H1 (cell line): ENCODE data around the gene MASP1. TPM values are rescaled to one million over a fixed set of nuclear protein-coding genes. Genes with fewer than 3 reads are reported as not detected.

Source experiments
- BRCA1 ChIP-seq: IDR thresholded peaks from 2 replicates; pipeline ENCODE4 v1.6.1; 2012; ENCODE audit warnings: low read depth, low read length, improper control_type of control experiment
- GABPA ChIP-seq: IDR thresholded peaks from 2 replicates; pipeline ENCODE4 v1.6.1; 2011; ENCODE audit warnings: mild to moderate bottlenecking, low read length, moderate library complexity, borderline replicate concordance; ENCODE audit not compliant: insufficient read depth
- KDM4A ChIP-seq: IDR thresholded peaks from one replicate; pipeline ENCODE4 v1.7.1; 2012; ENCODE audit warnings: low read depth, mild to moderate bottlenecking, moderate library complexity, low read length, inconsistent platforms; ENCODE audit not compliant: severe bottlenecking
- RNF2 ChIP-seq: fragments of 200-900, 300-1000 bp; sonication (generic); IDR thresholded peaks from 2 replicates; pipeline ENCODE4 v1.7.1; 2016; ENCODE audit warnings: borderline replicate concordance, low read depth, mild to moderate bottlenecking, antibody characterized with exemption, low read length; ENCODE audit not compliant: poor library complexity, severe bottlenecking; ENCODE audit errors: missing control alignments
- polyA plus RNA-seq, 7 experiments: library from polyadenylated mRNA; depleted of rRNA in 3 of 7; stranded (reverse) in 5 of 7; unstranded in 2 of 7; fragments of >200 nt in 5 of 7; fragments of 200-250 nt in 2 of 7; gene quantifications; 1 replicate in 5 of 7; 2 replicates in 1 of 7; 4 replicates in 1 of 7; pipeline versions ENCODE4 v1.2.1 to v1.2.3, GENCODE V29; 2011 to 2013; ENCODE audit warnings: missing spikeins in 2 of 7, mixed read lengths in 2 of 7
- total RNA-seq: library from RNA; stranded (reverse); fragmentation: NEBNext Ultra II Directional; extraction: Animal tissue kit (Norgen Biotek cat#: 25700); gene quantifications from 2 replicates; pipeline ENCODE4 v1.2.1, GENCODE V29; 2021

MASP1 gene
- total and polyA plus RNA-seq, 2 of the 8 experiments (the other 6 are each of a cell fraction or from before 2014, with no cell fraction given) = 2.7 to 3.5 TPM

- TF ChIP-seq GABPA = no peak
- TF ChIP-seq BRCA1 = no peak
- no peak for TF ChIP-seq RNF2
- no peak for TF ChIP-seq KDM4A
- TF ChIP-seq, all 59 proteins: peak for 0
Observed at GRCh38 chr3:187188931-187189330, 102.6 kb downstream of the MASP1 start (continued).
